Liver (tissue), 9 donors: ENCODE measurements around the gene SMPDL3B. TPM values are rescaled to one million over a fixed set of nuclear protein-coding genes. Genes with fewer than 3 reads are reported as not detected.

Experiments used
- DNase-seq: peaks from one replicate; pipeline ENCODE4 v3.0.0-alpha.2; 2017; ENCODE audit warnings: low spot score
- H3K27ac ChIP-seq, 2 donors: one replicate each; pipeline ENCODE4 v1.7.0; 2013; ENCODE audit warnings: inconsistent platforms in 2 of 2, low read length in 2 of 2, control low read depth in 1 of 2, low read depth in 1 of 2, mild to moderate bottlenecking in 1 of 2
- H3K27me3 ChIP-seq, 4 donors: one replicate each; pipeline versions ENCODE4 v1.6.1 to v1.7.0; 2013; ENCODE audit warnings: low read length in 3 of 4, inconsistent platforms in 1 of 4, mild to moderate bottlenecking in 1 of 4, moderate library complexity in 1 of 4; ENCODE audit not compliant: control insufficient read depth in 4 of 4, insufficient read depth in 4 of 4
- H3K36me3 ChIP-seq, 4 donors: one replicate each; pipeline versions ENCODE4 v1.6.1 to v1.7.0; 2013; ENCODE audit warnings: low read length in 3 of 4, mild to moderate bottlenecking in 3 of 4, low read depth in 1 of 4, moderate library complexity in 1 of 4; ENCODE audit not compliant: control insufficient read depth in 4 of 4, insufficient read depth in 3 of 4
- H3K4me1 ChIP-seq, 4 donors: one replicate each; pipeline versions ENCODE4 v1.6.1 to v1.7.0; 2013; ENCODE audit warnings: low read length in 3 of 4, mild to moderate bottlenecking in 3 of 4, moderate library complexity in 1 of 4; ENCODE audit not compliant: control insufficient read depth in 4 of 4, insufficient read depth in 4 of 4
- H3K4me3 ChIP-seq, 3 donors: one replicate each; pipeline versions ENCODE4 v1.6.1 to v1.7.0; 2013; ENCODE audit warnings: low read length in 3 of 3, control low read depth in 1 of 3, low read depth in 1 of 3, mild to moderate bottlenecking in 1 of 3
- H3K9ac ChIP-seq, 2 donors: one replicate each; pipeline ENCODE4 v1.7.0; 2013; ENCODE audit warnings: low read length in 2 of 2, mild to moderate bottlenecking in 2 of 2, moderate library complexity in 2 of 2, control low read depth in 1 of 2, low read depth in 1 of 2
- H3K9me3 ChIP-seq, 4 donors: one replicate each; pipeline versions ENCODE4 v1.6.1 to v1.7.0; 2013; ENCODE audit warnings: low read length in 3 of 4; ENCODE audit not compliant: control insufficient read depth in 4 of 4
- ATF3 ChIP-seq: IDR thresholded peaks from 2 replicates; pipeline ENCODE4 v1.6.1; 2016; ENCODE audit warnings: antibody characterized with exemption
- CTCF ChIP-seq: fragments of 150-350 bp; IDR thresholded peaks from 2 replicates; pipeline ENCODE4 v1.5.1; 2017; ENCODE audit warnings: improper control_type of control experiment, low read depth, low read length; ENCODE audit not compliant: missing input control
- EGR1 ChIP-seq, 2 donors: IDR thresholded peaks; 2 replicates each; pipeline ENCODE4 v1.6.1; 2016 to 2018; ENCODE audit warnings: antibody characterized with exemption in 2 of 2, low read depth in 2 of 2
- FOXA1 ChIP-seq: IDR thresholded peaks from 2 replicates; pipeline ENCODE4 v1.6.1; 2016; ENCODE audit warnings: antibody characterized with exemption
- FOXA2 ChIP-seq: IDR thresholded peaks from 2 replicates; pipeline ENCODE4 v1.6.1; 2016; ENCODE audit warnings: antibody characterized with exemption
- GABPA ChIP-seq, 2 donors: IDR thresholded peaks in 1 of 2; conservative IDR thresholded peaks in 1 of 2; 2 replicates each; pipeline ENCODE4 v1.6.1; 2016; ENCODE audit warnings: antibody characterized with exemption in 2 of 2, mild to moderate bottlenecking in 1 of 2, moderate library complexity in 1 of 2
- HNF4A ChIP-seq, 2 donors: conservative IDR thresholded peaks; 2 replicates each; pipeline ENCODE4 v1.6.1; 2016; ENCODE audit warnings: antibody characterized with exemption in 2 of 2, mild to moderate bottlenecking in 2 of 2
- HNF4G ChIP-seq: IDR thresholded peaks from 2 replicates; pipeline ENCODE4 v1.6.1; 2016; ENCODE audit warnings: antibody characterized with exemption
- NR2F2 ChIP-seq: IDR thresholded peaks from 2 replicates; pipeline ENCODE4 v1.6.1; 2016; ENCODE audit warnings: antibody characterized with exemption
- RXRA ChIP-seq, 2 donors: IDR thresholded peaks; 2 replicates each; pipeline ENCODE4 v1.6.1; 2017 to 2018; ENCODE audit warnings: antibody characterized with exemption in 2 of 2, mild to moderate bottlenecking in 1 of 2
- SP1 ChIP-seq: IDR thresholded peaks from 2 replicates; pipeline ENCODE4 v1.6.1; 2018; ENCODE audit warnings: antibody characterized with exemption, mild to moderate bottlenecking
- TAF1 ChIP-seq: conservative IDR thresholded peaks from 2 replicates; pipeline ENCODE4 v1.6.1; 2016; ENCODE audit warnings: antibody characterized with exemption, mild to moderate bottlenecking
- WGBS: extraction: QIAGEN DNeasy Blood & Tissue Kit; methylation state at CpG from one replicate; pipeline ENCODE4 v1.1.7; 2013; 5-methylcytosine and 5-hydroxymethylcytosine counted together
- polyA plus RNA-seq, 2 donors: library from polyadenylated mRNA; stranded (reverse) in 1 of 2; unstranded in 1 of 2; fragments of 200-250 nt in 1 of 2; fragments of >200 nt in 1 of 2; fragmentation: Nextera tagmentation in 1 of 2; extraction: Ambion mirVana in 1 of 2; gene quantifications; one replicate each; pipeline versions ENCODE4 v1.2.1 to v1.2.3, GENCODE V29; 2013 to 2015
- total RNA-seq, 2 donors: library from RNA; depleted of rRNA; stranded (reverse); fragments of >200 nt; gene quantifications; one replicate each; pipeline ENCODE4 v1.2.3, GENCODE V29; 2014
- TF ChIP-seq, protein P1 (sequence below): IDR thresholded peaks from 2 replicates; pipeline ENCODE4 v1.6.1; 2016; ENCODE audit warnings: antibody characterized with exemption, mild to moderate bottlenecking
- donor health status: healthy.
- donor health status: healthy.
- donor health status: healthy.
- donor health status: healthy.
- donor health status: healthy.

Gene SMPDL3B
- total and polyA plus RNA-seq, 4 donors: 0.24 to 0.37 (median 0.32) TPM

- TF ChIP-seq CTCF: no peak
- no peak for TF ChIP-seq NR2F2
- no peak for TF ChIP-seq EGR1 (IDR thresholded peaks at IDR 0.05; ENCODE audit: low read depth in 2 of 2)
- TF ChIP-seq RXRA (IDR thresholded peaks at IDR 0.05): no peak
- TF ChIP-seq FOXA1: no peak
- no peak for TF ChIP-seq ATF3
- TF ChIP-seq FOXA2: no peak
- no peak for TF ChIP-seq GABPA (IDR thresholded peaks at IDR 0.05 in 1 of 2, conservative IDR thresholded peaks at IDR 0.05 in 1 of 2)
- no peak for TF ChIP-seq TAF1
- no peak for TF ChIP-seq HNF4G
- TF ChIP-seq SP1: no peak
- WGBS: 71% methylated on average over 7 of the region's 7 CpGs
- Histone ChIP-seq H3K9ac (no peak overlapping the region), H3K27me3 (no peaks in the 10 kb centered on the region), H3K4me1 (peaks cover 0 to 5% (median 0%) of the 10 kb centered on the region in 4 donors), H3K9me3 (no peaks in the 10 kb centered on the region), H3K36me3 (peaks cover 0 to 6% (median 0%) of the 10 kb centered on the region in 4 donors), H3K4me3 (peak overlapping the region in 2 of 3 donors; percentile 7 to 9), H3K27ac (peak overlapping the region in 1 of 2 donors; percentile 4)
- no peak for DNase-seq
Measured at GRCh38 chr1:27915082-27915575, 19.7 kb upstream of the SMPDL3B start.

DNA sequence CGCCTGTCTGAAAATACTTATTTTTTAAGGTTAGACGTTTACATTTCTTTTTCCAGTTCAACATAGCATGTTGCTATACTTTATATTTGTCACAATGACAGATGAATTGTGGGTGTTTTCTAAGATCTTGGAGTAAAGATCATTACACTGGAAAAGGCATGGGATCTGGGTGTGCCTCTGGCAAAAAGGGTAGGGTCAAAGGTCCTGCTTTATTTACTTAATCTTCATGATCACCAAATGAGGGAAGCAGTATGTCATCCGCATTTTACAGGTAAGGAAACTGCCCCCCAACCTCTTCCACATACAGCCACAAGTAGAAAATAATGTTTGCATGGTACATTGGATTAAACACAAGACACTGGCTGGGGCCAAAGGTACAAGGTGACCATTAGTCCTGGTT lies 12.5 kb upstream of the SMPDL3B start:
- no peaks in the 10 kb centered on the region for H3K9me3 ChIP-seq
- no peak overlapping the region for H3K4me3 ChIP-seq
- no peaks in the 10 kb centered on the region for H3K36me3 ChIP-seq
- no peak overlapping the region for H3K27ac ChIP-seq
- H3K9ac ChIP-seq: no peak overlapping the region
- TF ChIP-seq HNF4A (conservative IDR thresholded peaks at IDR 0.05): peak; percentile 33 to 44
- peak; percentile 14 for TF ChIP-seq SP1
- no peak for TF ChIP-seq ATF3
- TF ChIP-seq FOXA2: peak; percentile 20
- H3K4me1 ChIP-seq: peaks cover 0 to 4% (median 1%) of the 10 kb centered on the region in 4 donors
- DNase-seq: no peak
- 69% methylated on average over 3 of the region's 3 CpGs for WGBS
- no peaks in the 10 kb centered on the region for H3K27me3 ChIP-seq

GRCh38 chr1:27928216-27928954 lies 6.4 kb upstream of the SMPDL3B start:
- Histone ChIP-seq H3K36me3 (no peaks in the 10 kb centered on the region), H3K9ac (no peak overlapping the region), H3K4me1 (no peaks in the 10 kb centered on the region), H3K9me3 (no peaks in the 10 kb centered on the region), H3K27me3 (no peaks in the 10 kb centered on the region), H3K27ac (no peak overlapping the region), H3K4me3 (no peak overlapping the region)
- DNase-seq: no peak
- TF ChIP-seq, protein P1, sequence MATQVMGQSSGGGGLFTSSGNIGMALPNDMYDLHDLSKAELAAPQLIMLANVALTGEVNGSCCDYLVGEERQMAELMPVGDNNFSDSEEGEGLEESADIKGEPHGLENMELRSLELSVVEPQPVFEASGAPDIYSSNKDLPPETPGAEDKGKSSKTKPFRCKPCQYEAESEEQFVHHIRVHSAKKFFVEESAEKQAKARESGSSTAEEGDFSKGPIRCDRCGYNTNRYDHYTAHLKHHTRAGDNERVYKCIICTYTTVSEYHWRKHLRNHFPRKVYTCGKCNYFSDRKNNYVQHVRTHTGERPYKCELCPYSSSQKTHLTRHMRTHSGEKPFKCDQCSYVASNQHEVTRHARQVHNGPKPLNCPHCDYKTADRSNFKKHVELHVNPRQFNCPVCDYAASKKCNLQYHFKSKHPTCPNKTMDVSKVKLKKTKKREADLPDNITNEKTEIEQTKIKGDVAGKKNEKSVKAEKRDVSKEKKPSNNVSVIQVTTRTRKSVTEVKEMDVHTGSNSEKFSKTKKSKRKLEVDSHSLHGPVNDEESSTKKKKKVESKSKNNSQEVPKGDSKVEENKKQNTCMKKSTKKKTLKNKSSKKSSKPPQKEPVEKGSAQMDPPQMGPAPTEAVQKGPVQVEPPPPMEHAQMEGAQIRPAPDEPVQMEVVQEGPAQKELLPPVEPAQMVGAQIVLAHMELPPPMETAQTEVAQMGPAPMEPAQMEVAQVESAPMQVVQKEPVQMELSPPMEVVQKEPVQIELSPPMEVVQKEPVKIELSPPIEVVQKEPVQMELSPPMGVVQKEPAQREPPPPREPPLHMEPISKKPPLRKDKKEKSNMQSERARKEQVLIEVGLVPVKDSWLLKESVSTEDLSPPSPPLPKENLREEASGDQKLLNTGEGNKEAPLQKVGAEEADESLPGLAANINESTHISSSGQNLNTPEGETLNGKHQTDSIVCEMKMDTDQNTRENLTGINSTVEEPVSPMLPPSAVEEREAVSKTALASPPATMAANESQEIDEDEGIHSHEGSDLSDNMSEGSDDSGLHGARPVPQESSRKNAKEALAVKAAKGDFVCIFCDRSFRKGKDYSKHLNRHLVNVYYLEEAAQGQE: no peak
- 79% methylated on average over 5 of the region's 5 CpGs for WGBS
